ENCODE measurements around the gene CDC14A.

DNA sequence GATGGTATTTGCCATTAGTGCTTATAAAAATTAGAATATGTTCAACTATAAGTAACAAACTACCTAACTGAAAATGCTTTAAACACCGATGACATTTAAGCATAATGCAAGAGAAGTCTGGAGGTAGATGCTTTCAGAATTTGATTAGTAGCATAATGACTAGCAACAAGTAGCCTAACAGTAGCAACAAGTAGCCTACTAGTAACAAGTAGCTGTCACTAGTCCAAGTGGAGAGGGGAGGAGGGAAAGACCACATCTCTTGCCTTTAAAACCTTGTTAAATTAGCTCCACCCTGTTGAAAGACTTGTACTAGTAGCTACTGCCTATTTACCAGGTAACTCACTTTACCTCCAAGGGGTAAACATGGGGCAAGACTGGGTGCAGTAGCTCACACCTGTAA lies 193.5 kb downstream of the CDC14A start:
- TF ChIP-seq TAF1 (IDR thresholded peaks at IDR 0.05; ENCODE audit: low read depth) (no peak), CREB1 (IDR thresholded peaks at IDR 0.05; ENCODE audit: low read depth) (no peak), REST (IDR thresholded peaks at IDR 0.05; ENCODE audit: low read depth) (no peak), MAX (IDR thresholded peaks at IDR 0.05) (no peak), RAD21 (IDR thresholded peaks at IDR 0.05; ENCODE audit: low read depth) (no peak), EP300 (IDR thresholded peaks at IDR 0.05; ENCODE audit: borderline replicate concordance) (no peak), YY1 (IDR thresholded peaks at IDR 0.05; ENCODE audit: low read depth) (no peak)
- TF ChIP-seq, protein P1, sequence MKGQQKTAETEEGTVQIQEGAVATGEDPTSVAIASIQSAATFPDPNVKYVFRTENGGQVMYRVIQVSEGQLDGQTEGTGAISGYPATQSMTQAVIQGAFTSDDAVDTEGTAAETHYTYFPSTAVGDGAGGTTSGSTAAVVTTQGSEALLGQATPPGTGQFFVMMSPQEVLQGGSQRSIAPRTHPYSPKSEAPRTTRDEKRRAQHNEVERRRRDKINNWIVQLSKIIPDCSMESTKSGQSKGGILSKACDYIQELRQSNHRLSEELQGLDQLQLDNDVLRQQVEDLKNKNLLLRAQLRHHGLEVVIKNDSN (IDR thresholded peaks at IDR 0.05), result no peak
